RWPE2 (cell line): ENCODE measurements around the gene FSTL5.

Experiments
- ATAC-seq: fragments of 200-7000 bp; cut with Tn5 transposase; 3 replicates; pipeline ENCODE4 v1.9.1; 2021; ENCODE audit warnings: low read depth
- DNase-seq: peaks from one replicate; pipeline ENCODE4 v3.0.0-alpha.2; 2020; ENCODE audit warnings: low spot score
- H3K27ac ChIP-seq: fragments of 450-650 bp; 2 replicates; pipeline ENCODE4 v1.5.1; 2017; ENCODE audit warnings: mild to moderate bottlenecking; ENCODE audit not compliant: poor library complexity, severe bottlenecking
- H3K27me3 ChIP-seq: fragments of 250-450 bp; sonication (Bioruptor Pico); 2 replicates; pipeline ENCODE4 v1.5.1; 2021; ENCODE audit warnings: mild to moderate bottlenecking, moderate library complexity; ENCODE audit not compliant: insufficient read depth, poor library complexity, severe bottlenecking
- H3K36me3 ChIP-seq: fragments of 250-450 bp; sonication (Bioruptor Pico); 2 replicates; pipeline ENCODE4 v1.5.1; 2020; ENCODE audit warnings: low read depth, mild to moderate bottlenecking, moderate library complexity
- H3K4me1 ChIP-seq: fragments of 250-450 bp; sonication (Bioruptor Pico); 2 replicates; pipeline ENCODE4 v1.5.1; 2021; ENCODE audit warnings: mild to moderate bottlenecking, moderate library complexity; ENCODE audit not compliant: insufficient read depth, poor library complexity, severe bottlenecking
- H3K4me3 ChIP-seq: fragments of 250-450 bp; sonication (Bioruptor Pico); 2 replicates; pipeline ENCODE4 v1.5.1; 2021; ENCODE audit warnings: mild to moderate bottlenecking, moderate library complexity; ENCODE audit not compliant: severe bottlenecking
- H3K9me3 ChIP-seq: fragments of 250-450 bp; sonication (Bioruptor Pico); 2 replicates; pipeline ENCODE4 v1.5.1; 2021; ENCODE audit warnings: mild to moderate bottlenecking, moderate library complexity; ENCODE audit not compliant: severe bottlenecking
- TF ChIP-seq, protein P1 (sequence below): fragments of 450-650 bp; IDR thresholded peaks from one replicate; pipeline ENCODE4 v1.5.1; 2017; ENCODE audit warnings: mild to moderate bottlenecking, moderate library complexity; ENCODE audit not compliant: poor library complexity, severe bottlenecking

FSTL5 gene

DNA sequence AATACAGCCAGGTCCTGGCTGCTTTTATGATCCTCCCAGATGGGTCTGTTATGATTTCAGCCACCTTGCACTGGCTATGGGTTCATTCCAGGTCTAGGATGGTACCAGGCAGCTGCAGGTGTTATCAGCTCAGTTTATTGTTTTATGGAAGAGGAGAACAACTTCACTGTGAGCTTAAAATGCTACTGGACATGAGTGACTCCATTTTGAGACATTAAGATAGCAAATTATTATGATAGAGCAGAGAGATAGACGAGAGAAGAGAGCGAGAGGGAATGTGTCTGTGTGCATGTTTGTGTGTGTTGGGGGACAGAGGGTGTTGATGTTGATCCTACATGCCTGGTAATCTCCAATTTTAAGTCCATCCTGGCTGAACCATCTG lies 820.2 kb downstream of the FSTL5 start:
- Histone ChIP-seq H3K36me3 (no peaks in the 10 kb centered on the region), H3K27me3 (no peaks in the 10 kb centered on the region), H3K4me3 (no peak overlapping the region), H3K4me1 (no peaks in the 10 kb centered on the region), H3K9me3 (no peaks in the 10 kb centered on the region), H3K27ac (no peak overlapping the region)
- TF ChIP-seq, protein P1, sequence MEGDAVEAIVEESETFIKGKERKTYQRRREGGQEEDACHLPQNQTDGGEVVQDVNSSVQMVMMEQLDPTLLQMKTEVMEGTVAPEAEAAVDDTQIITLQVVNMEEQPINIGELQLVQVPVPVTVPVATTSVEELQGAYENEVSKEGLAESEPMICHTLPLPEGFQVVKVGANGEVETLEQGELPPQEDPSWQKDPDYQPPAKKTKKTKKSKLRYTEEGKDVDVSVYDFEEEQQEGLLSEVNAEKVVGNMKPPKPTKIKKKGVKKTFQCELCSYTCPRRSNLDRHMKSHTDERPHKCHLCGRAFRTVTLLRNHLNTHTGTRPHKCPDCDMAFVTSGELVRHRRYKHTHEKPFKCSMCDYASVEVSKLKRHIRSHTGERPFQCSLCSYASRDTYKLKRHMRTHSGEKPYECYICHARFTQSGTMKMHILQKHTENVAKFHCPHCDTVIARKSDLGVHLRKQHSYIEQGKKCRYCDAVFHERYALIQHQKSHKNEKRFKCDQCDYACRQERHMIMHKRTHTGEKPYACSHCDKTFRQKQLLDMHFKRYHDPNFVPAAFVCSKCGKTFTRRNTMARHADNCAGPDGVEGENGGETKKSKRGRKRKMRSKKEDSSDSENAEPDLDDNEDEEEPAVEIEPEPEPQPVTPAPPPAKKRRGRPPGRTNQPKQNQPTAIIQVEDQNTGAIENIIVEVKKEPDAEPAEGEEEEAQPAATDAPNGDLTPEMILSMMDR: no peak
- DNase-seq: no peak
- no peak for ATAC-seq

DNA sequence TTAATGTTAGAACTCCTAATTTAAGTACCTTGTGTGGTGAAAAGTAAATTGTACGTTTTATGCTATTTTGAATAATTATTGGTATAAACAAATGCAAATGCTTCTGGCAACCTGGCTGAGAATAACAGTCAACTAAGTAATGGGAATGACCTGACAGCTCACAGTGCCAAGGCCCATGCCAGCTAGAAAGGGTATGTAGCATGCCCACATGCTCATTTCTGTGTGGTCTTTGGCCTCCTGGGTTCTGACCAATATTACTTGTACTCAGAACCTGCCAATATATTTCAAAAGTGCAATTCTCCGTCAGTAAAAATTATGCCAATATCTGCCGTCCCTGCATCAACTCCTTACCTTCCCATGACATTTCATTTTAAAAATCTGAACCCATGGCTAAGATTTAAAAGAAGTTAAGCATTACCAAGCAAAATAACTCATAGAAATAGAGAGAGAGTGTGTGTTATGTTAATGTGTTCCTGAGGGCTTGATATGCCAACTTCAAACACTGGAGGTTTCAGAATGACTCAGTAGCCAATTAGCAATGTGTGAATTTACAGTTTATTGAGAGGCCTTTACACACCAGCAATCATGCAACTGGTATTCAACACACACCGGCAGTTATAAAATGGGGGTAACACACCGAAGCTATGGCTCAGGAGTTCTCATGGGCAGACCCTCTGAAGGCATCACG lies 820.8 kb downstream of the FSTL5 start:
- H3K27ac ChIP-seq: no peak overlapping the region
- H3K36me3 ChIP-seq: no peaks in the 10 kb centered on the region
- no peaks in the 10 kb centered on the region for H3K27me3 ChIP-seq
- H3K4me3 ChIP-seq: no peak overlapping the region
- DNase-seq: no peak
- no peaks in the 10 kb centered on the region for H3K9me3 ChIP-seq
- no peaks in the 10 kb centered on the region for H3K4me1 ChIP-seq
- TF ChIP-seq, protein P1: no peak
- no peak for ATAC-seq

DNA sequence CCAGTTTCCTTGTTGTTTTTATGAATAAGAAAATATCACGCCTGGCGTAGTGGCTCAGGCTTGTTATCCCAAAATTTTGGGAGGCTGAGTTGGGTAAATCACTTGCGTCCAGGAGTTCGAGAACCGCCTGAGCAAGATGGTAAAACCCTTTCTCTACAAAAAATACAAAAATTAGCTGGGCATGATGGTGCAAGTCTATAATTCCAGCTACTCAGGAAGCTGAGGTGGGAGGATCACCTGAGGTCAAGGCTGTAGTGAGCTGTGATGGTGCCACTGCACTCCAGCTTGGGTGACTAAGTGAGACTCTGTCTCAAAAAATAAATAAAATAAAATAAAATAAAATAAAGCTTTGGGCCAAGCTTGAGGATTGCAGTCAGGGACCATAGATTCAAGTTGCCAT lies 827.2 kb downstream of the FSTL5 start:
- TF ChIP-seq, protein P1: no peak
- no peak for ATAC-seq

DNA sequence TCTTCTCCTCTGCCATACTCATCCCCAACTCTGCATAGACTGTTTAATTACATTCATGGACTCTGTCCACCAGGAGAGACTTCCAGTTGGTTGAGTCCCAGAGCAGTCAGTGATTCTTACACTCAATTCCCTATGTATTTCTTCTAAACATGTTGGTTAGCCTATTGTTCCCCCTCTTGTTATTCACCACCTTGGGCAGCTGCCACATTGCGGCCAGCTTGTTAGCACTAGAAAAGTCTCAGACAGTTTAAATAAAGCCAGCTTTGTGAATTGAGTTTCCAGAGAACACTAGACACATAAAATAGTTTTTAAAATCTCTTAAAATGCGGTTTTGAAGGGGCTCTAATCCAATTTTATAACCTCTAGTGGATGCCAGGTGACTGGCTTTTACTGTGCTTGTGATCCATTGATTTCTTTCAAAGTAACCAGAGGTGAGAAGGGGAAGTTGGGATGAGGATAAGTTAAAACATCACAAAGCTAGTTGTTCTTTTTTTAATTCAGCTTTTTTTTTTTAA lies 827.7 kb downstream of the FSTL5 start:
- ATAC-seq: no peak
- Histone ChIP-seq H3K27ac (no peak overlapping the region), H3K4me1 (no peaks in the 10 kb centered on the region), H3K36me3 (no peaks in the 10 kb centered on the region), H3K27me3 (no peaks in the 10 kb centered on the region), H3K9me3 (no peaks in the 10 kb centered on the region), H3K4me3 (no peak overlapping the region)
- TF ChIP-seq, protein P1: no peak
- DNase-seq: no peak

More for the DNA sequence above, 827.2 kb downstream of the FSTL5 start:
- Histone ChIP-seq H3K27ac (no peak overlapping the region), H3K4me1 (no peaks in the 10 kb centered on the region), H3K36me3 (no peaks in the 10 kb centered on the region), H3K4me3 (no peak overlapping the region), H3K27me3 (no peaks in the 10 kb centered on the region), H3K9me3 (no peaks in the 10 kb centered on the region)
- DNase-seq: no peak
